NCI-H146 treated with DMSO at 0.1 percent for 48 hours (cell line): Measurements from ENCODE around the gene CAVIN3.
A peak's percentile ranks its signal among the peaks of the same experiment; 100 is the strongest.

Experiments
- DNase-seq: peaks from one replicate; lab custom pipeline; 2025; ENCODE audit not compliant: unreplicated experiment; lab: John Stamatoyannopoulos, UW

Gene CAVIN3

GRCh38 chr11:6320411-6321155 lies at the start of gene CAVIN3:
Gene CAVIN3, minus strand, starts transcription at chr11:6320501. Its CDS starts 25 bp downstream, at chr11:6320476.
- DNase-seq = no peak

GRCh38 chr11:6365659-6366058 lies 45.4 kb upstream of the CAVIN3 start:
- no peak for DNase-seq

GRCh38 chr11:6362873-6363678 lies 42.8 kb upstream of the CAVIN3 start:
- peak; percentile 48 for DNase-seq

- no peak for DNase-seq
Measured at GRCh38 chr11:6362185-6362872, 42.0 kb upstream of the CAVIN3 start.

GRCh38 chr11:6360183-6360582 lies 39.9 kb upstream of the CAVIN3 start:
- DNase-seq = no peak

GRCh38 chr11:6357222-6357621 lies 36.9 kb upstream of the CAVIN3 start:
- no peak for DNase-seq

GRCh38 chr11:6356503-6357055 lies 36.3 kb upstream of the CAVIN3 start:
- no peak for DNase-seq

GRCh38 chr11:6354651-6355485 lies 34.6 kb upstream of the CAVIN3 start:
- DNase-seq = no peak

GRCh38 chr11:6353367-6353987 lies 33.2 kb upstream of the CAVIN3 start:
- DNase-seq = peak; percentile 94

- no peak for DNase-seq
Measured at GRCh38 chr11:6351782-6352382, 31.6 kb upstream of the CAVIN3 start.

GRCh38 chr11:6350486-6350885 lies 30.2 kb upstream of the CAVIN3 start:
- DNase-seq = no peak

GRCh38 chr11:6350043-6350442 lies 29.7 kb upstream of the CAVIN3 start:
- no peak for DNase-seq

- no peak for DNase-seq
Measured at GRCh38 chr11:6345366-6345765, 25.1 kb upstream of the CAVIN3 start.

- DNase-seq = no peak
Measured at GRCh38 chr11:6336293-6336692, 16.0 kb upstream of the CAVIN3 start.

- DNase-seq = no peak
Measured at GRCh38 chr11:6334806-6335205, 14.5 kb upstream of the CAVIN3 start.

- DNase-seq = peak; percentile 68
Measured at GRCh38 chr11:6333095-6333494, 12.8 kb upstream of the CAVIN3 start.

GRCh38 chr11:6332066-6332465 lies 11.8 kb upstream of the CAVIN3 start:
- DNase-seq = no peak

- DNase-seq = no peak
Measured at GRCh38 chr11:6328321-6328720, 8.0 kb upstream of the CAVIN3 start.

GRCh38 chr11:6327806-6328205 lies 7.5 kb upstream of the CAVIN3 start:
- no peak for DNase-seq

- DNase-seq = no peak
Measured at GRCh38 chr11:6326985-6327384, 6.7 kb upstream of the CAVIN3 start.
